Smooth muscle cell (in vitro differentiated cells): ENCODE results near the gene SLC6A20. TPM values are rescaled to one million over a fixed set of nuclear protein-coding genes. Genes with fewer than 3 reads are reported as not detected.
"Not testable (repeated sequence)": the region's sequence is repeated elsewhere in the genome, so short reads cannot be mapped to it uniquely, and the experiment has no call there.

Source experiments
- DNase-seq: peaks from one replicate; lab custom pipeline; 2025; ENCODE audit not compliant: unreplicated experiment; lab: John Stamatoyannopoulos, UW
- H2AFZ ChIP-seq: fragments of 200-600 bp; sonication (generic); 2 replicates; pipeline ENCODE4 v1.6.0; 2016; ENCODE audit warnings: antibody characterized with exemption, low read depth, mild to moderate bottlenecking
- H3F3A ChIP-seq: fragments of 200-600 bp; sonication (generic); 2 replicates; pipeline ENCODE4 v1.6.0; 2017; ENCODE audit warnings: antibody characterized with exemption, low read depth
- H3K27ac ChIP-seq: fragments of 200-600 bp; sonication (generic); 2 replicates; pipeline ENCODE4 v1.5.1; 2016; ENCODE audit warnings: low read depth, mild to moderate bottlenecking
- H3K27me3 ChIP-seq: fragments of 200-600 bp; sonication (generic); 2 replicates; pipeline ENCODE4 v1.6.1; 2016; ENCODE audit warnings: low read depth, mild to moderate bottlenecking
- H3K36me3 ChIP-seq: fragments of 200-600 bp; sonication (generic); 2 replicates; pipeline ENCODE4 v1.5.1; 2016; ENCODE audit warnings: low read depth
- H3K4me1 ChIP-seq: fragments of 200-600 bp; sonication (generic); 2 replicates; pipeline ENCODE4 v1.5.1; 2016; ENCODE audit warnings: low read depth
- H3K4me2 ChIP-seq: fragments of 200-600 bp; sonication (generic); 2 replicates; pipeline ENCODE4 v1.6.0; 2016; ENCODE audit warnings: mild to moderate bottlenecking
- H3K4me3 ChIP-seq: fragments of 200-600 bp; sonication (generic); 2 replicates; pipeline ENCODE4 v1.5.1; 2016; ENCODE audit warnings: mild to moderate bottlenecking
- H3K79me2 ChIP-seq: fragments of 200-600 bp; sonication (generic); 2 replicates; pipeline ENCODE4 v1.6.0; 2016; ENCODE audit warnings: low read depth, mild to moderate bottlenecking
- H3K9ac ChIP-seq: fragments of 200-600 bp; sonication (generic); 2 replicates; pipeline ENCODE4 v1.6.0; 2016; ENCODE audit warnings: low read depth
- H3K9me3 ChIP-seq: fragments of 200-600 bp; sonication (generic); replicated peaks from 2 replicates; pipeline ENCODE4 v1.5.1; 2016; ENCODE audit warnings: low read depth
- H4K20me1 ChIP-seq: fragments of 200-600 bp; sonication (generic); 2 replicates; pipeline ENCODE4 v1.6.0; 2016; ENCODE audit warnings: low read depth
- WGBS: methylation state at CpG from one replicate; pipeline ENCODE4 v1.1.7; 2016; ENCODE audit warnings: low lambda C conversion rate; 5-methylcytosine and 5-hydroxymethylcytosine counted together
- polyA plus RNA-seq: library from polyadenylated mRNA; unstranded; fragments of >200 nt; fragmentation: Nextera tagmentation; extraction: Ambion mirVana; gene quantifications from 2 replicates; pipeline ENCODE4 v1.2.1, GENCODE V29; 2016
- total RNA-seq: library from RNA; depleted of rRNA; stranded (reverse); fragments of >200 nt; gene quantifications from 2 replicates; pipeline ENCODE4 v1.2.3, GENCODE V29; 2014
- TF ChIP-seq, protein P1 (sequence below): fragments of 200-600 bp; sonication (generic); IDR thresholded peaks from 2 replicates; pipeline ENCODE4 v1.5.1; 2017; ENCODE audit warnings: borderline replicate concordance, mild to moderate bottlenecking, antibody characterized with exemption; ENCODE audit not compliant: insufficient read depth, poor library complexity, severe bottlenecking

SLC6A20 gene
- total and polyA plus RNA-seq, 2 experiments from 2014 or later = 0.10 to 0.49 TPM

GRCh38 chr3:45749880-45750279 is 46.5 kb downstream of the SLC6A20 start:
- Histone ChIP-seq H3K9me3 (no peaks in the 10 kb centered on the region), H3K36me3 (no peaks in the 10 kb centered on the region), H3K4me2 (no peak overlapping the region), H2AFZ (no peak overlapping the region), H3K4me1 (no peaks in the 10 kb centered on the region), H3F3A (no peaks in the 10 kb centered on the region), H3K79me2 (no peaks in the 10 kb centered on the region), H3K4me3 (no peak overlapping the region), H4K20me1 (no peaks in the 10 kb centered on the region), H3K27ac (no peak overlapping the region), H3K9ac (no peak overlapping the region), H3K27me3 (no peaks in the 10 kb centered on the region)
- TF ChIP-seq, protein P1, sequence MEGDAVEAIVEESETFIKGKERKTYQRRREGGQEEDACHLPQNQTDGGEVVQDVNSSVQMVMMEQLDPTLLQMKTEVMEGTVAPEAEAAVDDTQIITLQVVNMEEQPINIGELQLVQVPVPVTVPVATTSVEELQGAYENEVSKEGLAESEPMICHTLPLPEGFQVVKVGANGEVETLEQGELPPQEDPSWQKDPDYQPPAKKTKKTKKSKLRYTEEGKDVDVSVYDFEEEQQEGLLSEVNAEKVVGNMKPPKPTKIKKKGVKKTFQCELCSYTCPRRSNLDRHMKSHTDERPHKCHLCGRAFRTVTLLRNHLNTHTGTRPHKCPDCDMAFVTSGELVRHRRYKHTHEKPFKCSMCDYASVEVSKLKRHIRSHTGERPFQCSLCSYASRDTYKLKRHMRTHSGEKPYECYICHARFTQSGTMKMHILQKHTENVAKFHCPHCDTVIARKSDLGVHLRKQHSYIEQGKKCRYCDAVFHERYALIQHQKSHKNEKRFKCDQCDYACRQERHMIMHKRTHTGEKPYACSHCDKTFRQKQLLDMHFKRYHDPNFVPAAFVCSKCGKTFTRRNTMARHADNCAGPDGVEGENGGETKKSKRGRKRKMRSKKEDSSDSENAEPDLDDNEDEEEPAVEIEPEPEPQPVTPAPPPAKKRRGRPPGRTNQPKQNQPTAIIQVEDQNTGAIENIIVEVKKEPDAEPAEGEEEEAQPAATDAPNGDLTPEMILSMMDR = no peak
- 92% methylated on average over 4 of the region's 4 CpGs for whole genome bisulfite sequencing
- no peak for DNase-seq

GRCh38 chr3:45749036-45749600 is 47.2 kb downstream of the SLC6A20 start:
- H3K36me3 ChIP-seq, H3K79me2 ChIP-seq, H3K4me2 ChIP-seq, H3K4me1 ChIP-seq, H3K9ac ChIP-seq, H2AFZ ChIP-seq, H3K9me3 ChIP-seq, DNase-seq, H3K4me3 ChIP-seq, H3K27ac ChIP-seq, H3F3A ChIP-seq, H3K27me3 ChIP-seq, H4K20me1 ChIP-seq: not testable (repeated sequence)
- WGBS = 92% methylated on average over 4 of the region's 4 CpGs

- H3K27me3 ChIP-seq = no peaks in the 10 kb centered on the region
- no peaks in the 10 kb centered on the region for H4K20me1 ChIP-seq
- no peak overlapping the region for H3K27ac ChIP-seq
- no peak overlapping the region for H2AFZ ChIP-seq
- no peak overlapping the region for H3K4me3 ChIP-seq
- DNase-seq = no peak
- no peaks in the 10 kb centered on the region for H3K9me3 ChIP-seq
- TF ChIP-seq, protein P1 = no peak
- H3K79me2 ChIP-seq = no peaks in the 10 kb centered on the region
- 94% methylated on average over 8 of the region's 8 CpGs for WGBS
- no peak overlapping the region for H3K9ac ChIP-seq
- no peaks in the 10 kb centered on the region for H3F3A ChIP-seq
- H3K36me3 ChIP-seq = peaks cover 8% of the 10 kb centered on the region
- H3K4me2 ChIP-seq = no peak overlapping the region
- no peaks in the 10 kb centered on the region for H3K4me1 ChIP-seq
These were observed 48.3 kb downstream of the SLC6A20 start for GRCh38 chr3:45748068-45748467.

DNA sequence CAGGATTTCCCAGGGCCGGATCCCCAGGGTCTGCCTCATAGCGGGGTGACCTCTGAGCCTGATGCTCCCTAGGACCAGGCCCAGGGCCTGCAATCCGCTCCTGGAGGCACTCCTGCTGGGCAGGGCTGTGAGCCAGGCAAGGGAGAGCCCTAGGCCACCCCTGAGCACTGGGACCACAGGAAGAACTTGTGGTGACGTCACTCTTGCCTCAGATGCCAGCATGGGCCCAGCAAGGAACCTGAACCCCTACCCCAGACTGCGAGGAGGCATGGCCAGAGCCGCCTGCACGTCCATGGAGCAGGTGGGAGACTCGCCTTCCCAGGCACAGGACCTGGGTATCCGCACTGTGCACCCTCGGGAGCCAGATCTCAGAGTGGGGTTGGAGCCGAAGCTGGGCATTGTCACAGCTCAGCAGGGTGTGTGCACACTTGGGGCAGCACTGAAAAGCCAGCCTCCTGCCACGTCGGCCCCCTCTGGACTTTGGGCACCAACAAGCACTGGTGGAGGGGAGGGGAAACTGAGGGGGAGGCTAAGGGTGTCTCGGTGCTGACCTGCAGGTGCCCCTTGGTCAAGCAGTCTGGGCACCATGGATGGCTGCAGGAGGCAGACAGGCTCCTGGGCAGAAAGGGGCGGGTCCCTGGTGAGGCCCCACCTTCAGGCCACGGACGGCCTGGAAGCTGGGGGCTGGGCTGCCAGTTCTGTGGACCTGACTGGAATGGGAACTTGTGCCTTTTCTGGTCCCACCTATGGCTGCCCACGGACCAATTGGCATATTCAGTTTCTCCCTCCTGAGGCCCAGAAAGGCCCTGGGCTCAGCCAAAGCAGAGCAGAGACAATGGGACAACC is 49.3 kb downstream of the SLC6A20 start:
- no peaks in the 10 kb centered on the region for H3K9me3 ChIP-seq
- H3F3A ChIP-seq = no peaks in the 10 kb centered on the region
- H2AFZ ChIP-seq = no peak overlapping the region
- no peaks in the 10 kb centered on the region for H3K4me1 ChIP-seq
- no peak overlapping the region for H3K9ac ChIP-seq
- TF ChIP-seq, protein P1 = no peak
- no peak overlapping the region for H3K27ac ChIP-seq
- no peak overlapping the region for H3K4me3 ChIP-seq
- no peaks in the 10 kb centered on the region for H4K20me1 ChIP-seq
- H3K27me3 ChIP-seq = no peaks in the 10 kb centered on the region
- WGBS = 98% methylated on average over 18 of the region's 18 CpGs
- no peak for DNase-seq
- no peaks in the 10 kb centered on the region for H3K79me2 ChIP-seq
- H3K4me2 ChIP-seq = no peak overlapping the region
- H3K36me3 ChIP-seq = peaks cover 8% of the 10 kb centered on the region
